Keratinocyte (primary cell): ENCODE data around the gene SMYD3. TPM values are rescaled to one million over a fixed set of nuclear protein-coding genes. Genes with fewer than 3 reads are reported as not detected.

Experiments
- DNase-seq: peaks from one replicate; pipeline ENCODE4 v3.0.0-alpha.2; 2011; ENCODE audit warnings: low read depth, missing footprints, low spot score
- FAIRE-seq: peaks from 2 replicates; lab custom pipeline; 2011; peaks lifted over from hg19 to GRCh38; lab: Jason Lieb, UNC
- H2AFZ ChIP-seq: 2 replicates; pipeline ENCODE4 v1.6.0; 2012; ENCODE audit warnings: low read length, control low read depth, inconsistent platforms; ENCODE audit not compliant: control insufficient read depth
- H3K27ac ChIP-seq: 2 replicates; pipeline ENCODE4 v1.5.1; 2011; ENCODE audit warnings: low read length; ENCODE audit not compliant: control insufficient read depth, insufficient read depth
- H3K27me3 ChIP-seq: 3 replicates; pipeline ENCODE4 v1.6.0; 2011; ENCODE audit warnings: low read length; ENCODE audit not compliant: control insufficient read depth, insufficient read depth; ENCODE audit errors: extremely low read depth
- H3K36me3 ChIP-seq, 2 experiments: 2 replicates in 1 of 2; 3 replicates in 1 of 2; pipeline ENCODE4 v1.5.1; 2011; ENCODE audit warnings: low read length in 2 of 2, mild to moderate bottlenecking in 1 of 2; ENCODE audit not compliant: control insufficient read depth in 2 of 2, insufficient read depth in 2 of 2; ENCODE audit errors: extremely low read depth in 1 of 2
- H3K4me1 ChIP-seq: 3 replicates; pipeline ENCODE4 v1.5.1; 2011; ENCODE audit warnings: low read length; ENCODE audit not compliant: control insufficient read depth, insufficient read depth; ENCODE audit errors: extremely low read depth
- H3K4me2 ChIP-seq: 3 replicates; pipeline ENCODE4 v1.6.0; 2011; ENCODE audit warnings: low read depth, low read length; ENCODE audit not compliant: control insufficient read depth, insufficient read depth; ENCODE audit errors: extremely low read depth
- H3K4me3 ChIP-seq, 3 experiments: fragments of 200-600 bp in 1 of 3; sonication (generic) in 1 of 3; 2 replicates in 2 of 3; 3 replicates in 1 of 3; pipeline ENCODE4 v1.5.1; 2011 to 2016; ENCODE audit warnings: low read length in 3 of 3, mild to moderate bottlenecking in 3 of 3, control low read depth in 2 of 3, inconsistent platforms in 1 of 3, low read depth in 1 of 3, mixed read lengths in 1 of 3, mixed run types in 1 of 3, moderate library complexity in 1 of 3; ENCODE audit not compliant: control insufficient read depth in 2 of 3, insufficient read depth in 2 of 3; ENCODE audit errors: extremely low read depth in 1 of 3
- H3K79me2 ChIP-seq: 2 replicates; pipeline ENCODE4 v1.6.0; 2012; ENCODE audit warnings: low read length; ENCODE audit not compliant: control insufficient read depth, insufficient read depth
- H3K9ac ChIP-seq: 3 replicates; pipeline ENCODE4 v1.6.0; 2011; ENCODE audit warnings: low read length; ENCODE audit not compliant: control insufficient read depth, insufficient read depth; ENCODE audit errors: extremely low read depth
- H3K9me1 ChIP-seq: 3 replicates; pipeline ENCODE4 v1.6.0; 2011; ENCODE audit warnings: low read length; ENCODE audit not compliant: control insufficient read depth, insufficient read depth; ENCODE audit errors: extremely low read depth
- H3K9me3 ChIP-seq: 2 replicates; pipeline ENCODE4 v1.5.1; 2012; ENCODE audit warnings: low read depth, low read length; ENCODE audit not compliant: control insufficient read depth
- H4K20me1 ChIP-seq: 3 replicates; pipeline ENCODE4 v1.6.0; 2011; ENCODE audit warnings: low read length; ENCODE audit not compliant: control insufficient read depth, insufficient read depth; ENCODE audit errors: extremely low read depth
- CTCF ChIP-seq, 3 experiments: IDR thresholded peaks in 1 of 3; conservative IDR thresholded peaks in 1 of 3; optimal IDR thresholded peaks in 1 of 3; 2 replicates in 2 of 3; 3 replicates in 1 of 3; pipeline versions ENCODE3 to v1.5.1; 2011; ENCODE audit warnings: low read length in 3 of 3, mild to moderate bottlenecking in 3 of 3, moderate library complexity in 2 of 3, control low read depth in 1 of 3, inconsistent platforms in 1 of 3; ENCODE audit not compliant: insufficient read depth in 2 of 3; ENCODE audit errors: extremely low read depth in 1 of 3
- EZH2 ChIP-seq: IDR thresholded peaks from one replicate; pipeline ENCODE4 v1.6.1; 2012; ENCODE audit warnings: inconsistent platforms, mild to moderate bottlenecking, low read length, moderate library complexity
- dilution Hi-C: fragments of 300-500 bp; cut with MboI; formaldehyde crosslinking; loops from one replicate; pipeline ENCODE4 v1.7.0; 2020; ENCODE audit warnings: low sequenced_read_pairs; ENCODE audit not compliant: extremely low pct_ligation_motif_present
- polyA plus RNA-seq, 5 experiments: library from polyadenylated mRNA; depleted of rRNA in 3 of 5; stranded (reverse) in 3 of 5; stranded (forward) in 1 of 5; unstranded in 1 of 5; fragments of >200 nt; gene quantifications; 1 replicate in 1 of 5; 2 replicates in 3 of 5; 3 replicates in 1 of 5; pipeline versions ENCODE4 v1.2.1 to v1.2.3, GENCODE V29; 2011 to 2012; ENCODE audit warnings: missing spikeins in 2 of 5, low read depth in 1 of 5, low replicate concordance in 1 of 5

The SMYD3 gene
- polyA plus RNA-seq, 1 donor (not counting 4 experiments of a cell fraction or from before 2014, with no cell fraction given): 31.0 TPM

DNA sequence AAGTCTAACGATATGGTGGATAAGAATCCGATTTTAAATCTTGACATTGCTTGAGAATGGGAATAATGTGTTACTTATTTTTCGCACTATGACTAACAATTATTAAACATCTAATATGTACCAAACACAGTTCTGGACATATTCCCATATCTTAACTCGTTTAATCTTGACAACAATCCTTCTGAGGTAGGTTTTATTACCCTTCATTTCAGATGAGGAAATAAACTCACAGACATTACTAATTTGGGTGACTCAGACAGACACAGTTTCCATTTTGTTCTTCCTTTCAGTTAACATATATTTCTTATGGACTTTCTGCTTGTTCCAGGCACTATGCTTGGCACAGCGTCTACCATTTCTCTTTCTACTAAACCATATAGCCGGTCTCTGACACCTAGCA lies 244.8 kb downstream of the SMYD3 start:
- Histone ChIP-seq H3K9me1 (no peaks in the 10 kb centered on the region), H3K4me3 (no peak overlapping the region), H3K4me2 (no peak overlapping the region), H3K27ac (no peak overlapping the region), H4K20me1 (no peaks in the 10 kb centered on the region), H3K9me3 (no peaks in the 10 kb centered on the region), H3K4me1 (no peaks in the 10 kb centered on the region), H3K36me3 (no peaks in the 10 kb centered on the region), H3K79me2 (no peaks in the 10 kb centered on the region), H3K9ac (no peak overlapping the region), H2AFZ (no peak overlapping the region), H3K27me3 (no peaks in the 10 kb centered on the region)
- FAIRE-seq: no peak
- dilution Hi-C loops: no loop called here
- DNase-seq: no peak
- TF ChIP-seq EZH2 (no peak), CTCF (optimal IDR thresholded peaks at IDR 0.05 in 1 of 3, IDR thresholded peaks at IDR 0.05 in 1 of 3, conservative IDR thresholded peaks at IDR 0.05 in 1 of 3; ENCODE audit: extremely low read depth in 1 of 3, insufficient read depth in 2 of 3, low read length in 3 of 3) (no peak)

- H3K36me3 ChIP-seq: no peaks in the 10 kb centered on the region
- no peak overlapping the region for H3K27ac ChIP-seq
- H3K9ac ChIP-seq: no peak overlapping the region
- DNase-seq: no peak
- H3K79me2 ChIP-seq: no peaks in the 10 kb centered on the region
- H3K4me3 ChIP-seq: no peak overlapping the region
- H3K9me3 ChIP-seq: no peaks in the 10 kb centered on the region
- no peaks in the 10 kb centered on the region for H3K4me1 ChIP-seq
- H4K20me1 ChIP-seq: no peaks in the 10 kb centered on the region
- TF ChIP-seq CTCF (optimal IDR thresholded peaks at IDR 0.05 in 1 of 3, IDR thresholded peaks at IDR 0.05 in 1 of 3, conservative IDR thresholded peaks at IDR 0.05 in 1 of 3; ENCODE audit: extremely low read depth in 1 of 3, insufficient read depth in 2 of 3, low read length in 3 of 3) (peak in 1 of 3 experiments; percentile 12), EZH2 (no peak)
- FAIRE-seq: no peak
- H3K9me1 ChIP-seq: no peaks in the 10 kb centered on the region
- no peak overlapping the region for H2AFZ ChIP-seq
- H3K4me2 ChIP-seq: no peak overlapping the region
- dilution Hi-C loops: no loop called here
- no peaks in the 10 kb centered on the region for H3K27me3 ChIP-seq
Measured at GRCh38 chr1:246261639-246262038, 245.4 kb downstream of the SMYD3 start.
